PC-9 (cell line): ENCODE results near the gene OLFML2A.

Experiments
- CTCF ChIP-seq: fragments of 200-600 bp; sonication (generic); conservative IDR thresholded peaks from 2 replicates; pipeline ENCODE4 v1.6.1; 2017; ENCODE audit warnings: mixed run types, antibody characterized with exemption, mild to moderate bottlenecking, moderate library complexity
- EZH2 ChIP-seq: fragments of 200-600 bp; sonication (generic); IDR thresholded peaks from 2 replicates; pipeline ENCODE4 v1.8.0; 2017; ENCODE audit warnings: antibody characterized with exemption, low read depth

GRCh38 chr9:124797343-124798103, 20.6 kb downstream of the OLFML2A start:
- TF ChIP-seq CTCF = no peak
- no peak for TF ChIP-seq EZH2
